Fibroblast of lung (primary cell): Measurements from ENCODE around the gene PPP2R5C. TPM values are rescaled to one million over a fixed set of nuclear protein-coding genes. Genes with fewer than 3 reads are reported as not detected.

Source experiments
- DNase-seq, 2 donors: peaks; one replicate each; pipeline versions ENCODE4 v3.0.0 to v3.0.0-alpha.2; 2010; ENCODE audit warnings: low read depth in 2 of 2
- H2AFZ ChIP-seq: 2 replicates; pipeline ENCODE4 v1.5.1; 2012; ENCODE audit warnings: low read length, control low read depth, inconsistent platforms
- H3K27ac ChIP-seq: 2 replicates; pipeline ENCODE4 v1.5.1; 2011; ENCODE audit warnings: low read length, control low read depth; ENCODE audit not compliant: insufficient read depth
- H3K27me3 ChIP-seq: 2 replicates; pipeline ENCODE4 v1.5.1; 2011; ENCODE audit warnings: mild to moderate bottlenecking, low read length; ENCODE audit not compliant: control insufficient read depth, insufficient read depth
- H3K36me3 ChIP-seq: 2 replicates; pipeline ENCODE4 v1.5.1; 2011; ENCODE audit warnings: low read length; ENCODE audit not compliant: control insufficient read depth, insufficient read depth
- H3K4me1 ChIP-seq: 2 replicates; pipeline ENCODE4 v1.5.1; 2011; ENCODE audit warnings: low read length; ENCODE audit not compliant: control insufficient read depth, insufficient read depth; ENCODE audit errors: extremely low read depth
- H3K4me2 ChIP-seq: 2 replicates; pipeline ENCODE4 v1.5.1; 2011; ENCODE audit warnings: low read length, control low read depth; ENCODE audit not compliant: insufficient read depth; ENCODE audit errors: extremely low read depth
- H3K4me3 ChIP-seq, 4 experiments: fragments of 200-600 bp in 1 of 4; sonication (generic) in 1 of 4; replicated peaks in 1 of 4; 2 replicates each; pipeline ENCODE4 v1.5.1; 2011 to 2016; ENCODE audit warnings: low read length in 4 of 4, low read depth in 3 of 4, mild to moderate bottlenecking in 3 of 4, control low read depth in 2 of 4, inconsistent platforms in 1 of 4, mixed read lengths in 1 of 4; ENCODE audit not compliant: insufficient read depth in 1 of 4; ENCODE audit errors: control extremely low read depth in 1 of 4
- H3K79me2 ChIP-seq: 2 replicates; pipeline ENCODE4 v1.5.1; 2012; ENCODE audit warnings: mild to moderate bottlenecking, low read length, inconsistent platforms; ENCODE audit not compliant: control insufficient read depth, insufficient read depth
- H3K9ac ChIP-seq: 2 replicates; pipeline ENCODE4 v1.5.1; 2011; ENCODE audit warnings: mild to moderate bottlenecking, low read length, control low read depth; ENCODE audit not compliant: insufficient read depth
- H3K9me3 ChIP-seq: 2 replicates; pipeline ENCODE4 v1.5.1; 2012; ENCODE audit warnings: low read depth, low read length; ENCODE audit not compliant: control insufficient read depth, insufficient read depth
- H4K20me1 ChIP-seq: 2 replicates; pipeline ENCODE4 v1.5.1; 2011; ENCODE audit warnings: low read length; ENCODE audit not compliant: control insufficient read depth, insufficient read depth; ENCODE audit errors: extremely low read depth
- EZH2 ChIP-seq: IDR thresholded peaks from 2 replicates; pipeline ENCODE4 v1.5.1; 2012; ENCODE audit warnings: low read length, control low read depth, mild to moderate bottlenecking; ENCODE audit errors: missing control alignments
- polyA plus RNA-seq, 2 donors: library from polyadenylated mRNA; depleted of rRNA in 1 of 2; stranded (reverse) in 1 of 2; unstranded in 1 of 2; fragments of >200 nt; gene quantifications; 2 replicates each; pipeline ENCODE4 v1.2.1, GENCODE V29; 2011 to 2012; ENCODE audit warnings: missing spikeins in 1 of 2
- total RNA-seq: library from RNA; depleted of rRNA; stranded (reverse); fragments of >200 nt; gene quantifications from 2 replicates; pipeline ENCODE4 v1.2.1, GENCODE V29; 2014
- TF ChIP-seq, protein P1 (sequence below), 2 donors: IDR thresholded peaks in 1 of 2; conservative IDR thresholded peaks in 1 of 2; 1 replicate in 1 of 2; 2 replicates in 1 of 2; pipeline ENCODE4 v1.5.1; 2011 to 2012; ENCODE audit warnings: low read length in 2 of 2, control low read depth in 1 of 2, inconsistent platforms in 1 of 2, low read depth in 1 of 2, mild to moderate bottlenecking in 1 of 2

PPP2R5C gene
- total and polyA plus RNA-seq, 2 donors (not counting 1 experiment from before 2014, with no cell fraction given): 86.0 to 116 TPM

- no peak overlapping the region for H3K4me3 ChIP-seq
- no peaks in the 10 kb centered on the region for H3K79me2 ChIP-seq
- no peak overlapping the region for H3K9ac ChIP-seq
- H3K4me1 ChIP-seq: peaks cover 11% of the 10 kb centered on the region
- no peak overlapping the region for H2AFZ ChIP-seq
- H3K9me3 ChIP-seq: no peaks in the 10 kb centered on the region
- no peak overlapping the region for H3K4me2 ChIP-seq
- no peak overlapping the region for H3K27ac ChIP-seq
- H4K20me1 ChIP-seq: no peaks in the 10 kb centered on the region
- no peak for DNase-seq
- no peaks in the 10 kb centered on the region for H3K27me3 ChIP-seq
- H3K36me3 ChIP-seq: no peaks in the 10 kb centered on the region
- TF ChIP-seq, protein P1, sequence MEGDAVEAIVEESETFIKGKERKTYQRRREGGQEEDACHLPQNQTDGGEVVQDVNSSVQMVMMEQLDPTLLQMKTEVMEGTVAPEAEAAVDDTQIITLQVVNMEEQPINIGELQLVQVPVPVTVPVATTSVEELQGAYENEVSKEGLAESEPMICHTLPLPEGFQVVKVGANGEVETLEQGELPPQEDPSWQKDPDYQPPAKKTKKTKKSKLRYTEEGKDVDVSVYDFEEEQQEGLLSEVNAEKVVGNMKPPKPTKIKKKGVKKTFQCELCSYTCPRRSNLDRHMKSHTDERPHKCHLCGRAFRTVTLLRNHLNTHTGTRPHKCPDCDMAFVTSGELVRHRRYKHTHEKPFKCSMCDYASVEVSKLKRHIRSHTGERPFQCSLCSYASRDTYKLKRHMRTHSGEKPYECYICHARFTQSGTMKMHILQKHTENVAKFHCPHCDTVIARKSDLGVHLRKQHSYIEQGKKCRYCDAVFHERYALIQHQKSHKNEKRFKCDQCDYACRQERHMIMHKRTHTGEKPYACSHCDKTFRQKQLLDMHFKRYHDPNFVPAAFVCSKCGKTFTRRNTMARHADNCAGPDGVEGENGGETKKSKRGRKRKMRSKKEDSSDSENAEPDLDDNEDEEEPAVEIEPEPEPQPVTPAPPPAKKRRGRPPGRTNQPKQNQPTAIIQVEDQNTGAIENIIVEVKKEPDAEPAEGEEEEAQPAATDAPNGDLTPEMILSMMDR (conservative IDR thresholded peaks at IDR 0.05 in 1 of 2, IDR thresholded peaks at IDR 0.05 in 1 of 2; ENCODE audit: low read depth in 1 of 2, low read length in 2 of 2): no peak
- TF ChIP-seq EZH2: no peak
These were observed 163.6 kb downstream of the PPP2R5C start for GRCh38 chr14:101925152-101925551.

GRCh38 chr14:101926085-101926484 is 164.6 kb downstream of the PPP2R5C start:
- H3K4me3 ChIP-seq: no peak overlapping the region
- no peak overlapping the region for H2AFZ ChIP-seq
- no peaks in the 10 kb centered on the region for H3K79me2 ChIP-seq
- peaks cover 11% of the 10 kb centered on the region for H3K4me1 ChIP-seq
- H3K36me3 ChIP-seq: no peaks in the 10 kb centered on the region
- H4K20me1 ChIP-seq: no peaks in the 10 kb centered on the region
- H3K4me2 ChIP-seq: no peak overlapping the region
- H3K27me3 ChIP-seq: no peaks in the 10 kb centered on the region
- H3K27ac ChIP-seq: peak overlapping the region; percentile 76
- H3K9me3 ChIP-seq: no peaks in the 10 kb centered on the region
- TF ChIP-seq, protein P1 (conservative IDR thresholded peaks at IDR 0.05 in 1 of 2, IDR thresholded peaks at IDR 0.05 in 1 of 2; ENCODE audit: low read depth in 1 of 2, low read length in 2 of 2): no peak
- TF ChIP-seq EZH2: no peak
- no peak overlapping the region for H3K9ac ChIP-seq
- DNase-seq: no peak

- H3K4me1 ChIP-seq: peaks cover 11% of the 10 kb centered on the region
- no peaks in the 10 kb centered on the region for H3K27me3 ChIP-seq
- H3K9me3 ChIP-seq: no peaks in the 10 kb centered on the region
- no peak for DNase-seq
- peak overlapping the region; percentile 76 for H3K27ac ChIP-seq
- TF ChIP-seq, protein P1 (conservative IDR thresholded peaks at IDR 0.05 in 1 of 2, IDR thresholded peaks at IDR 0.05 in 1 of 2; ENCODE audit: low read depth in 1 of 2, low read length in 2 of 2): no peak
- TF ChIP-seq EZH2: no peak
- no peaks in the 10 kb centered on the region for H4K20me1 ChIP-seq
- no peak overlapping the region for H3K9ac ChIP-seq
- no peaks in the 10 kb centered on the region for H3K79me2 ChIP-seq
- no peak overlapping the region for H2AFZ ChIP-seq
- H3K4me2 ChIP-seq: no peak overlapping the region
- no peak overlapping the region for H3K4me3 ChIP-seq
- no peaks in the 10 kb centered on the region for H3K36me3 ChIP-seq
These were observed 165.1 kb downstream of the PPP2R5C start for GRCh38 chr14:101926620-101927019.
